ENCODE data around the gene LTBP2. TPM values are rescaled to one million over a fixed set of nuclear protein-coding genes. Genes with fewer than 3 reads are reported as not detected.
A peak's percentile ranks its signal among the peaks of the same experiment; 100 is the strongest.

The LTBP2 gene
- total RNA-seq, 1 donor from 2014 or later: 6.6 TPM

DNA sequence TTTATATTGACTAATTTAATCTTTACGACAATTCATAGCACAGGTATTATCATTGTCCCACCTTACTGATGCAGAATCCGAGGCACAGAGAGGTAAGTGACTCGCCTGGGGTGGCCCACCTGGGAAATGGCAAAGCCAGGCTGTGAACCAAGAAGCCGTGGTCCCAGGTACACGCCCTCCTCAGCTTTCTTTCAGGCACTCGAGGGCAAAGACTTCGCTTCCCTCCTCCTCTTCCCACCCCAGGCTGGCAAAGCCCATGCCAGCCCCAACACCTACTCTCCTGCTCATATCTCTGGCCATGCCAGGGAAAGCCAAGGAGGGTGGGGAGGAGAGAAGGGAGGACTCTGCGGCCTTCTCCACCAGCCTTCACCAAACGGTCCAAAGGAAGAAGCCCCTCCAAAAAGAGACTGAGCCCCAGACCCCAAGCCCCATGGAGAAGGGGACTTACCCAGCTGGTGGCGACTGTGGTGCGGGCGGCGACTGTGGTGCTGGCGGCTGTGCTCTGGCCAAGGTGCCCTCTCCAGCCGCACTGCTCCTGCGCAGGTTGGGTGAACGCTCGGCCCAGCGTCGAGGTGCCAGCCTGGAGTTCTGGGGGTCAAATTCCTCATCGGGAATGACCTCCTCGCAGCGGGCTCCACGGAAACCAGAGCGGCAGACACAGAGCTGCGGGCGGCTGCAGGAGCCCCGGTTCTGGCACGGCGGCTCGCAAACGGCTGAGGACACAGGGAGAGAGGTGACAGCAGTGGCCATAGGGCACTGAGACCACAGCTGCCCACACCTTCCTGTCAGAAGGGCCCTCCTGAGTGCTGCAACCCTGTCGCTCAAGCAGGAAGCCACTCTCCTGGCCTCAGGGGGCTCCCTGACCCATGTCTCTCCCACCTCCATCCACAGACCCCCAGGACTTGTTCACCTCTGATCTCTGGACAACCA is 26.4 kb downstream of the LTBP2 start:
- H3K4me3 ChIP-seq (ENCODE audit: low read depth, low read length): no peak overlapping the region
- no peaks in the 10 kb centered on the region for H3K27me3 ChIP-seq (ENCODE audit: control insufficient read depth, insufficient read depth, low read length)
- TF ChIP-seq, protein P1, sequence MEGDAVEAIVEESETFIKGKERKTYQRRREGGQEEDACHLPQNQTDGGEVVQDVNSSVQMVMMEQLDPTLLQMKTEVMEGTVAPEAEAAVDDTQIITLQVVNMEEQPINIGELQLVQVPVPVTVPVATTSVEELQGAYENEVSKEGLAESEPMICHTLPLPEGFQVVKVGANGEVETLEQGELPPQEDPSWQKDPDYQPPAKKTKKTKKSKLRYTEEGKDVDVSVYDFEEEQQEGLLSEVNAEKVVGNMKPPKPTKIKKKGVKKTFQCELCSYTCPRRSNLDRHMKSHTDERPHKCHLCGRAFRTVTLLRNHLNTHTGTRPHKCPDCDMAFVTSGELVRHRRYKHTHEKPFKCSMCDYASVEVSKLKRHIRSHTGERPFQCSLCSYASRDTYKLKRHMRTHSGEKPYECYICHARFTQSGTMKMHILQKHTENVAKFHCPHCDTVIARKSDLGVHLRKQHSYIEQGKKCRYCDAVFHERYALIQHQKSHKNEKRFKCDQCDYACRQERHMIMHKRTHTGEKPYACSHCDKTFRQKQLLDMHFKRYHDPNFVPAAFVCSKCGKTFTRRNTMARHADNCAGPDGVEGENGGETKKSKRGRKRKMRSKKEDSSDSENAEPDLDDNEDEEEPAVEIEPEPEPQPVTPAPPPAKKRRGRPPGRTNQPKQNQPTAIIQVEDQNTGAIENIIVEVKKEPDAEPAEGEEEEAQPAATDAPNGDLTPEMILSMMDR (IDR thresholded peaks at IDR 0.05; ENCODE audit: insufficient read depth, low read length, severe bottlenecking): no peak
- DNase-seq (ENCODE audit: low read depth): no peak
- H3K36me3 ChIP-seq (ENCODE audit: control insufficient read depth, insufficient read depth, low read length): no peaks in the 10 kb centered on the region
- FAIRE-seq: no peak

DNA sequence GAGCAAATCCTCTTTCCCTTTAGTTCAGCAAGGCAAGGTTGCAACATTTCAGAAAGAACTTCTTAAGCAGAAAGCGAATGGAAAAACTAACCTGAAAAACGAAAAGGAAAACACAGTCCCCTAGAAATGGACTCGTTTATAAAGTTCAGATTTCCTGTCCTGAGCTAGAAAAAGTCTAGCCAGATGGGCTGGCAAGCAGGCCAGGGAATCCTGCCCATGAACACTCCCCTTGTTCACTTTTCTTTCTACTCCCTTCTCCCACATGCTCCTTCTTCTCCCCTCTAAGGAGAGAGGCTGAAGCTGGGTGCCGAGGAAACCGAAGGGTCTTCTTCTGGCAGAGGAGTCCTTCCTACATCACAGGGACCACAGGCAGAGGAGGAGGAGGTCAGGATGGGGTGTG is 27.1 kb downstream of the LTBP2 start:
- TF ChIP-seq, protein P1 (IDR thresholded peaks at IDR 0.05; ENCODE audit: insufficient read depth, low read length, severe bottlenecking): no peak
- FAIRE-seq (no peak), DNase-seq (ENCODE audit: low read depth) (no peak)
- no peak overlapping the region for H3K4me3 ChIP-seq (ENCODE audit: low read depth, low read length)
- H3K36me3 ChIP-seq (ENCODE audit: control insufficient read depth, insufficient read depth, low read length): no peaks in the 10 kb centered on the region
- H3K27me3 ChIP-seq (ENCODE audit: control insufficient read depth, insufficient read depth, low read length): no peaks in the 10 kb centered on the region

DNA sequence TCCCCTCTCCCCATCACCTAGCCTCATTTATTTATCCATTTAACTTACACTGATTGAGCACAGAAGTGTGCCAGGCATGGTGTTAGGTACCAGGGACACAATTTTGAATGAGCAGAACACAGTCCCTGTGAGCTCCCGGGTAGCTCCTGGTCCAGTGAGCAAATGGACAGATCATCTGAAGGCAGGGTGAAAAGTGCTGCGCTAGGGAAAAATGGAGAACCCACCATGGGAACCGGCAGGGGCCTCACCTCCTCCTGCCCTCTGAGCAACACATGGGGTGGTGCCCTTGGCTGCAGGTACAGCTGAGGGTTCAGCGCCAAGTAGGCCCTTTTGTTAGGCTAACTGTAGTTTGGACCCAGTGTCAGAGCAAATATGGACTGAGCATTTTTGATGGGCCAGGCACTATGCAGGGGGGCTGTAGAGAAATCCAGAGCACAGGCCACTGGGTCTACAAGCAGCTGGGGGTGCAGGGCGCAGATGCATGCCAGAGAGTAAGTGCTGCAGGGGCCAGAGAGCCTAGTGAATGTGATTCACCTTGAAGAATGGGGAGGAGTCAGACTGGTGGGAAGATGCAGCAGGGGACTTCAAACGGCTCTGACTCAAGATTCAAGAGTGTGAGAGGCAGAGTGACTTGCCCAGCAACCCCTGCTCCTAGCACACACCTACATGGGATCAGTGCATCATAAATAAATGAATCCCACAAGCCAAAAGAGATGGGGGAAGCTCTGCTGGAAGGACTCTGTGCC is 28.2 kb downstream of the LTBP2 start:
- TF ChIP-seq, protein P1 (IDR thresholded peaks at IDR 0.05; ENCODE audit: insufficient read depth, low read length, severe bottlenecking): no peak
- no peak overlapping the region for H3K4me3 ChIP-seq (ENCODE audit: low read depth, low read length)
- peak; percentile 95 for DNase-seq (ENCODE audit: low read depth)
- no peaks in the 10 kb centered on the region for H3K27me3 ChIP-seq (ENCODE audit: control insufficient read depth, insufficient read depth, low read length)
- FAIRE-seq: peak; percentile 82
- H3K36me3 ChIP-seq (ENCODE audit: control insufficient read depth, insufficient read depth, low read length): no peaks in the 10 kb centered on the region

DNA sequence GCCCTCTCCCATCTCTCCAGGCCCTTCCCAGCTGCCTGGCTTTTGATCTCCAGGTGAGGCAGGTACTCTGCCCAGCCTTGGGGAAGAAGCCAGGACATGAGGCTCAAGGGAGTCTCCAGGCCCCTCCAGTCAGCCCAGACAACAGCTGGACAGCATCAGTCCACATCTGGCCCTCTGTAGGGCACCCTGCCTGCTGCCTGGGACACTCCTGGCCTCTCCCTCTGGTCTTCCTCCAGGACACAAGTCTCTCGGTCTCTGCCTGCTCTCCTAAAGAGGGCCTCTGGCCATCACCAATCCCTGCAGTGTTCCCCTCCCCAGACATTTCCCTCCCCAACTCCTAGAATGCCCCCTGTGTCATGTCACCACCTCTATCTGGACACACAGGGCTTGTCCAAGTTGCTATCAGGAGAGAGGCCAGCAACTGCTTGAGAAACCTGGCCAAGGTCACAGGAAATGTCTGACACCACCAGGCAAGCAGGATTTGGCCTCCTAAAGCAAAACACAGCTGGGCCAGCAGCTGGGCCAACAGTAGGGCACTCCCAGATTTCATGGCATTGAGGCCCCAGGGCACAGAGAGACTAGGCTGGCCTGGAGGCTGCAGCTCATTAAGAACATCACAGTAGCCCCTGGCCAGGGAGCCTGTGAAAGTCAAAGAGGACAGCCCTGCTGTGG is 29.0 kb downstream of the LTBP2 start:
- FAIRE-seq (peak; percentile 50), DNase-seq (ENCODE audit: low read depth) (no peak)
- H3K36me3 ChIP-seq (ENCODE audit: control insufficient read depth, insufficient read depth, low read length): no peaks in the 10 kb centered on the region
- TF ChIP-seq, protein P1 (IDR thresholded peaks at IDR 0.05; ENCODE audit: insufficient read depth, low read length, severe bottlenecking): no peak
- no peak overlapping the region for H3K4me3 ChIP-seq (ENCODE audit: low read depth, low read length)
- no peaks in the 10 kb centered on the region for H3K27me3 ChIP-seq (ENCODE audit: control insufficient read depth, insufficient read depth, low read length)

DNA sequence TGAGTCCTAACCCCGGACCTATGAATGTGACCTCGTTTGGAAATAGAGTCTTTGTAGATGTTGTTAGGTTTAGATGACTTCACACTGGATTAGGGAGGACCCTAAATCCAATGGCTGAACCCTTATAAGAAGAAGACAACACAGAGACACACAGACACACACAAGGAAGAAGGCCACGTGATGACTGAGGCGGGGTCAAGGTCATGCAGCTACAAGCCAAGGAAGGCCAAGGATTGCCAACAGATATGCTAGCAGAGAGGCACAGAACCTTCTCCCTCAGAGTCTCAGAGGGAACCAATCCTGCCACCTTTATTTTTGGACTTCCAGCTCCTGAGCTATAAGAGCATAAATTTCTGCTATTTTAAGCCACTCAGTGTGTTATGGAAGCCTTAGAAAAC is 31.8 kb downstream of the LTBP2 start:
- DNase-seq (ENCODE audit: low read depth) (no peak), FAIRE-seq (peak; percentile 28)
- no peaks in the 10 kb centered on the region for H3K27me3 ChIP-seq (ENCODE audit: control insufficient read depth, insufficient read depth, low read length)
- TF ChIP-seq, protein P1 (IDR thresholded peaks at IDR 0.05; ENCODE audit: insufficient read depth, low read length, severe bottlenecking): no peak
- no peaks in the 10 kb centered on the region for H3K36me3 ChIP-seq (ENCODE audit: control insufficient read depth, insufficient read depth, low read length)
- no peak overlapping the region for H3K4me3 ChIP-seq (ENCODE audit: low read depth, low read length)

Data from bronchial epithelial cell (primary cell).